ENCODE measurements around the gene RET.

DNA sequence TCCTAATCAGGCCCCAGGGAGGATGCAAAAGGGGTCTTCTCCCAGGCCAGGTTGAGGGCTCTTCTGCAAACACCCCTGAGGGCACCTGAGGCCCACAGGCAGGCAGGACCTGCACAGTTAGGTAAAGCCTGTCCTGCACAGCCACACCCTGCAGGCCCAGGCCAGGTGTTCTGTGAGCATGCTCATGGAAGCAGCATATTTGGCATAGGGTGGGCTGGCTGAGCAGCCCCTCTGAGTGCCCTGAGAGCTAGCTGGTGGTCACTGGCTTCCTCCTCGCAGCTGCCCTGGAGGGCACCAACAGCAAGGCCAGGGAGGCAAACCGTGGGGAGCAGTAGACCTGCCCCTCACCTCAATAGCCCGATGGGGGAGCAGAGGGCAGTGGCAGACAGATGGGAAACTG, 3.7 kb upstream of the RET start:
- TF ChIP-seq EZH2 (IDR thresholded peaks at IDR 0.05; ENCODE audit: insufficient read depth, low read length), result no peak
- TF ChIP-seq, protein P1, sequence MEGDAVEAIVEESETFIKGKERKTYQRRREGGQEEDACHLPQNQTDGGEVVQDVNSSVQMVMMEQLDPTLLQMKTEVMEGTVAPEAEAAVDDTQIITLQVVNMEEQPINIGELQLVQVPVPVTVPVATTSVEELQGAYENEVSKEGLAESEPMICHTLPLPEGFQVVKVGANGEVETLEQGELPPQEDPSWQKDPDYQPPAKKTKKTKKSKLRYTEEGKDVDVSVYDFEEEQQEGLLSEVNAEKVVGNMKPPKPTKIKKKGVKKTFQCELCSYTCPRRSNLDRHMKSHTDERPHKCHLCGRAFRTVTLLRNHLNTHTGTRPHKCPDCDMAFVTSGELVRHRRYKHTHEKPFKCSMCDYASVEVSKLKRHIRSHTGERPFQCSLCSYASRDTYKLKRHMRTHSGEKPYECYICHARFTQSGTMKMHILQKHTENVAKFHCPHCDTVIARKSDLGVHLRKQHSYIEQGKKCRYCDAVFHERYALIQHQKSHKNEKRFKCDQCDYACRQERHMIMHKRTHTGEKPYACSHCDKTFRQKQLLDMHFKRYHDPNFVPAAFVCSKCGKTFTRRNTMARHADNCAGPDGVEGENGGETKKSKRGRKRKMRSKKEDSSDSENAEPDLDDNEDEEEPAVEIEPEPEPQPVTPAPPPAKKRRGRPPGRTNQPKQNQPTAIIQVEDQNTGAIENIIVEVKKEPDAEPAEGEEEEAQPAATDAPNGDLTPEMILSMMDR (IDR thresholded peaks at IDR 0.05; ENCODE audit: insufficient read depth, low read depth, low read length), result no peak
